Measurements from ENCODE around the gene EFNA5.

GRCh38 chr5:107551088-107551487 lies 119.6 kb downstream of the EFNA5 start:
- TF ChIP-seq EZH2 (IDR thresholded peaks at IDR 0.05; ENCODE audit: borderline replicate concordance, low read depth, low read length, severe bottlenecking) (no peak), CTCF (IDR thresholded peaks at IDR 0.05; ENCODE audit: borderline replicate concordance, extremely low read depth, low read length, poor library complexity, severe bottlenecking) (no peak)

All from DND-41 (cell line).